Kidney epithelial cell (primary cell): ENCODE data around the gene NDUFA3. TPM values are rescaled to one million over a fixed set of nuclear protein-coding genes. Genes with fewer than 3 reads are reported as not detected.

Source experiments
- DNase-seq: peaks from one replicate; pipeline ENCODE4 v3.0.0-alpha.2; 2010; ENCODE audit warnings: low read depth
- H3K27me3 ChIP-seq: 2 replicates; pipeline ENCODE4 v1.6.0; 2011; ENCODE audit warnings: low read length; ENCODE audit not compliant: control insufficient read depth, insufficient read depth
- H3K36me3 ChIP-seq: 2 replicates; pipeline ENCODE4 v1.5.1; 2011; ENCODE audit warnings: low read length; ENCODE audit not compliant: control insufficient read depth, insufficient read depth
- H3K4me3 ChIP-seq: 2 replicates; pipeline ENCODE4 v1.5.1; 2011; ENCODE audit warnings: low read depth, mild to moderate bottlenecking, control low read depth, low read length
- CTCF ChIP-seq: IDR thresholded peaks from 2 replicates; pipeline ENCODE4 v1.5.1; 2011; ENCODE audit warnings: mild to moderate bottlenecking, moderate library complexity, low read length, control low read depth, inconsistent platforms; ENCODE audit not compliant: insufficient read depth, poor library complexity, severe bottlenecking
- total RNA-seq: library from RNA; depleted of rRNA; stranded (reverse); fragments of >200 nt; gene quantifications from 2 replicates; pipeline ENCODE4 v1.2.3, GENCODE V29; 2015

NDUFA3 gene
- total RNA-seq, 1 donor from 2014 or later, result 39.4 TPM

- peaks cover 5% of the 10 kb centered on the region for H3K36me3 ChIP-seq
- TF ChIP-seq CTCF, result no peak
These were observed 53.0 kb downstream of the NDUFA3 start for GRCh38 chr19:54155694-54156093.

GRCh38 chr19:54156490-54156889, 53.8 kb downstream of the NDUFA3 start:
- Histone ChIP-seq H3K36me3 (peaks cover 4% of the 10 kb centered on the region), H3K27me3 (no peaks in the 10 kb centered on the region)

More at GRCh38 chr19:54155694-54156093, 53.0 kb downstream of the NDUFA3 start:
- no peak overlapping the region for H3K4me3 ChIP-seq
- no peaks in the 10 kb centered on the region for H3K27me3 ChIP-seq
- DNase-seq, result no peak

GRCh38 chr19:54156953-54157352, 54.3 kb downstream of the NDUFA3 start:
- DNase-seq, result no peak
- peaks cover 4% of the 10 kb centered on the region for H3K36me3 ChIP-seq
- H3K4me3 ChIP-seq, result no peak overlapping the region
- TF ChIP-seq CTCF, result no peak
- no peaks in the 10 kb centered on the region for H3K27me3 ChIP-seq

More at GRCh38 chr19:54156490-54156889, 53.8 kb downstream of the NDUFA3 start:
- no peak overlapping the region for H3K4me3 ChIP-seq
- TF ChIP-seq CTCF, result no peak
- no peak for DNase-seq

Other genes starting within 250 kb of the NDUFA3 start
- gene MYADM, start 235.0 kb upstream of the NDUFA3 start, total RNA-seq, result 54.0 and 70.0 TPM in 2 replicates
- 0.13 TPM in 1 of 2 replicates, not detected in the other for gene PRKCG, start 220.7 kb upstream of the NDUFA3 start, total RNA-seq
- not detected in 2 replicates for gene CACNG7, start 193.6 kb upstream of the NDUFA3 start, total RNA-seq
- gene CACNG8, start 139.9 kb upstream of the NDUFA3 start, total RNA-seq, result under 0.01 TPM in 1 of 2 replicates, not detected in the other
- gene CACNG6, start 111.2 kb upstream of the NDUFA3 start, total RNA-seq, result not detected in 2 replicates
- gene VSTM1, start 39.0 kb upstream of the NDUFA3 start, total RNA-seq, result not detected in 2 replicates
- not detected in 2 replicates for gene TARM1, start 21.5 kb upstream of the NDUFA3 start, total RNA-seq
- 22.9 and 24.4 TPM in 2 replicates for gene OSCAR, start 2.1 kb upstream of the NDUFA3 start, total RNA-seq
- gene TFPT, start 12.8 kb downstream of the NDUFA3 start, total RNA-seq, result 28.2 and 31.0 TPM in 2 replicates
- gene PRPF31, start 12.9 kb downstream of the NDUFA3 start, total RNA-seq, result 56.8 and 68.3 TPM in 2 replicates
- 17.2 and 20.7 TPM in 2 replicates for gene CNOT3, start 34.9 kb downstream of the NDUFA3 start, total RNA-seq
- gene LENG1, start 56.9 kb downstream of the NDUFA3 start, total RNA-seq, result 7.5 and 11.9 TPM in 2 replicates
- gene TMC4, start 70.3 kb downstream of the NDUFA3 start, total RNA-seq, result 22.0 and 33.9 TPM in 2 replicates
- 107 and 111 TPM in 2 replicates for gene MBOAT7, start 86.7 kb downstream of the NDUFA3 start, total RNA-seq
- 108 and 146 TPM in 2 replicates for gene TSEN34, start 88.5 kb downstream of the NDUFA3 start, total RNA-seq
- gene RPS9, start 98.0 kb downstream of the NDUFA3 start, total RNA-seq, result 2,500 and 2,976 TPM in 2 replicates
- gene LILRB3, start 120.2 kb downstream of the NDUFA3 start, total RNA-seq, result 0.50 TPM in 1 of 2 replicates, not detected in the other
- gene LILRA6, start 139.9 kb downstream of the NDUFA3 start, total RNA-seq, result not detected in 2 replicates
- gene LILRB5, start 154.4 kb downstream of the NDUFA3 start, total RNA-seq, result 0.04 TPM in 1 of 2 replicates, not detected in the other
- not detected in 2 replicates for gene LILRB2, start 178.3 kb downstream of the NDUFA3 start, total RNA-seq
- gene LILRA5, start 210.3 kb downstream of the NDUFA3 start, total RNA-seq, result 1.9 TPM in 1 of 2 replicates, not detected in the other
- not detected in 2 replicates for gene LILRA4, start 236.3 kb downstream of the NDUFA3 start, total RNA-seq